ENCODE measurements around the gene SULT2A1.
A peak's percentile ranks its signal among the peaks of the same experiment; 100 is the strongest.
"Not testable (repeated sequence)": the region's sequence is repeated elsewhere in the genome, so short reads cannot be mapped to it uniquely, and the experiment has no call there.

Gene SULT2A1

GRCh38 chr19:47860602-47861297, 25.4 kb downstream of the SULT2A1 start:
- no peak for DNase-seq

GRCh38 chr19:47859838-47860237, 26.3 kb downstream of the SULT2A1 start:
- not testable (repeated sequence) for DNase-seq

- DNase-seq: not testable (repeated sequence)
Measured at GRCh38 chr19:47858646-47859285, 27.3 kb downstream of the SULT2A1 start, which contains the start of gene TPRX2. Gene TPRX2, plus strand, starts transcription at chr19:47859235. Its CDS starts 12 bp downstream, at chr19:47859247.

- DNase-seq: not testable (repeated sequence)
Measured at GRCh38 chr19:47858231-47858630, 27.9 kb downstream of the SULT2A1 start.

GRCh38 chr19:47854459-47854858, 31.7 kb downstream of the SULT2A1 start:
- DNase-seq: no peak

- DNase-seq: no peak
Measured at GRCh38 chr19:47853003-47853402, 33.1 kb downstream of the SULT2A1 start.

GRCh38 chr19:47848823-47849473, 37.2 kb downstream of the SULT2A1 start:
- peak; percentile 21 to 52 for DNase-seq

GRCh38 chr19:47848425-47848822, 37.7 kb downstream of the SULT2A1 start:
- DNase-seq: no peak

- no peak for DNase-seq
Measured at GRCh38 chr19:47842941-47843340, 43.2 kb downstream of the SULT2A1 start.

- DNase-seq: no peak
Measured at GRCh38 chr19:47839913-47840312, 46.2 kb downstream of the SULT2A1 start.

- DNase-seq: no peak
Measured at GRCh38 chr19:47839411-47839810, 46.7 kb downstream of the SULT2A1 start.

- no peak for DNase-seq
Measured at GRCh38 chr19:47836038-47836437, 50.1 kb downstream of the SULT2A1 start.

- DNase-seq: no peak
Measured at GRCh38 chr19:47832723-47833122, 53.4 kb downstream of the SULT2A1 start.

- no peak for DNase-seq
Measured at GRCh38 chr19:47826800-47827199, 59.3 kb downstream of the SULT2A1 start.

- DNase-seq: no peak
Measured at GRCh38 chr19:47824396-47824795, 61.7 kb downstream of the SULT2A1 start.

- no peak for DNase-seq
Measured at GRCh38 chr19:47821460-47822020, 64.6 kb downstream of the SULT2A1 start, which contains the start of gene CRX. Gene CRX, plus strand, starts transcription at chr19:47821937. Its CDS starts 12,507 bp downstream, at chr19:47834444.
